Adrenal gland (tissue), 12 donors: ENCODE measurements around the gene BNIP3. TPM values are rescaled to one million over a fixed set of nuclear protein-coding genes. Genes with fewer than 3 reads are reported as not detected.
A peak's percentile ranks its signal among the peaks of the same experiment; 100 is the strongest.

Experiments
- DNase-seq, 7 donors: peaks; one replicate each; pipeline ENCODE4 v3.0.0-alpha.2; 2019 to 2020
- H3K27ac ChIP-seq, 5 donors: fragments of 200-600 bp; sonication (generic) in 4 of 5; 1 replicate in 3 of 5; 2 replicates in 2 of 5; pipeline versions ENCODE4 v1.5.1 to v1.8.0; 2016 to 2020; ENCODE audit warnings: mild to moderate bottlenecking in 1 of 5
- H3K27me3 ChIP-seq: fragments of 200-600 bp; 2 replicates; pipeline ENCODE4 v1.8.0; 2021
- H3K36me3 ChIP-seq, 2 donors: fragments of 200-600 bp; replicated peaks in 1 of 2; 1 replicate in 1 of 2; 2 replicates in 1 of 2; pipeline versions ENCODE4 v1.5.1 to v1.8.0; 2018 to 2022
- H3K4me1 ChIP-seq, 2 donors: fragments of 200-600 bp; replicated peaks in 1 of 2; 1 replicate in 1 of 2; 2 replicates in 1 of 2; pipeline versions ENCODE4 v1.5.1 to v1.8.0; 2018 to 2021
- H3K4me3 ChIP-seq, 4 donors: fragments of 200-600 bp; sonication (generic) in 3 of 4; one replicate each; pipeline ENCODE4 v1.5.1; 2016 to 2018
- H3K9me3 ChIP-seq, 3 donors: fragments of 200-600 bp; sonication (generic) in 1 of 3; replicated peaks in 1 of 3; 1 replicate in 2 of 3; 2 replicates in 1 of 3; pipeline versions ENCODE4 v1.5.1 to v1.8.0; 2016 to 2021
- POLR2A ChIP-seq, 2 donors: fragments of 450-650 bp; IDR thresholded peaks; one replicate each; pipeline ENCODE4 v1.6.1; 2017; ENCODE audit warnings: antibody characterized with exemption in 2 of 2, mild to moderate bottlenecking in 2 of 2, moderate library complexity in 1 of 2
- WGBS, 4 donors: extraction: QIAGEN DNeasy Blood & Tissue Kit in 2 of 4; methylation state at CpG; one replicate each; pipeline versions ENCODE4 v1.1.5 to v1.1.7; 2013 to 2017; 5-methylcytosine and 5-hydroxymethylcytosine counted together
- intact Hi-C, 2 donors: fragments of 100-400 bp; cut with DNase I; formaldehyde crosslinking; loops; one replicate each; pipeline versions ENCODE4 v1.14.1 to v1.15.0; 2022 to 2023
- polyA plus RNA-seq, 3 donors: library from polyadenylated mRNA; stranded (reverse); fragments of 200-250 nt in 2 of 3; fragments of 350-450 nt in 1 of 3; fragmentation: Illumina TruSeq in 1 of 3; extraction: RNeasy Lipid Tissue Mini Kit (QIAGEN cat#74804) in 1 of 3; gene quantifications; one replicate each; pipeline ENCODE4 v1.2.3, GENCODE V29; 2013 to 2014
- total RNA-seq, 9 donors: library from RNA; depleted of rRNA in 4 of 9; stranded (reverse); fragments of >200 nt in 4 of 9; fragments of 120-200 nt in 1 of 9; fragmentation: NEBNext Ultra II Directional in 1 of 9; extraction: Animal tissue kit (Norgen Biotek cat#: 25700) in 1 of 9; gene quantifications; one replicate each; pipeline versions ENCODE4 v1.1.0 to v1.2.4, GENCODE V29; 2013 to 2023
- TF ChIP-seq, protein P1 (sequence below), 6 experiments: fragments of 450-650 bp in 4 of 6; fragments of 200-600 bp in 2 of 6; sonication (generic) in 1 of 6; IDR thresholded peaks; 1 replicate in 5 of 6; 2 replicates in 1 of 6; pipeline versions ENCODE4 v1.5.1 to v1.8.0; 2016 to 2021; ENCODE audit warnings: antibody characterized with exemption in 6 of 6, mild to moderate bottlenecking in 2 of 6, moderate library complexity in 1 of 6
- donor health status: healthy with polysubstance abuse.
- donor health status: Bipolar disorder and iron deficiency.
- donor health status: DM: yes; HTN: yes; CAD: no.
- donor health status: DM: no; HTN: no; CAD: no.
- donor health status: DM: no; HTN: no; CAD: no.
- donor health status: DM: yes; HTN: yes; CAD: no.

The BNIP3 gene
- total and polyA plus RNA-seq, 12 donors: 14.2 to 132 (median 76.4) TPM

- WGBS, 4 donors: 73 to 83% (median 79%) methylated on average over 6 of the region's 6 CpGs
- H3K27me3 ChIP-seq: no peaks in the 10 kb centered on the region
- H3K36me3 ChIP-seq: no peaks in the 10 kb centered on the region
- H3K4me3 ChIP-seq: no peak overlapping the region
- TF ChIP-seq POLR2A (IDR thresholded peaks at IDR 0.05): no peak
- TF ChIP-seq, protein P1, sequence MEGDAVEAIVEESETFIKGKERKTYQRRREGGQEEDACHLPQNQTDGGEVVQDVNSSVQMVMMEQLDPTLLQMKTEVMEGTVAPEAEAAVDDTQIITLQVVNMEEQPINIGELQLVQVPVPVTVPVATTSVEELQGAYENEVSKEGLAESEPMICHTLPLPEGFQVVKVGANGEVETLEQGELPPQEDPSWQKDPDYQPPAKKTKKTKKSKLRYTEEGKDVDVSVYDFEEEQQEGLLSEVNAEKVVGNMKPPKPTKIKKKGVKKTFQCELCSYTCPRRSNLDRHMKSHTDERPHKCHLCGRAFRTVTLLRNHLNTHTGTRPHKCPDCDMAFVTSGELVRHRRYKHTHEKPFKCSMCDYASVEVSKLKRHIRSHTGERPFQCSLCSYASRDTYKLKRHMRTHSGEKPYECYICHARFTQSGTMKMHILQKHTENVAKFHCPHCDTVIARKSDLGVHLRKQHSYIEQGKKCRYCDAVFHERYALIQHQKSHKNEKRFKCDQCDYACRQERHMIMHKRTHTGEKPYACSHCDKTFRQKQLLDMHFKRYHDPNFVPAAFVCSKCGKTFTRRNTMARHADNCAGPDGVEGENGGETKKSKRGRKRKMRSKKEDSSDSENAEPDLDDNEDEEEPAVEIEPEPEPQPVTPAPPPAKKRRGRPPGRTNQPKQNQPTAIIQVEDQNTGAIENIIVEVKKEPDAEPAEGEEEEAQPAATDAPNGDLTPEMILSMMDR (IDR thresholded peaks at IDR 0.05): no peak
- peaks cover 12 to 28% of the 10 kb centered on the region in 2 donors for H3K4me1 ChIP-seq
- no peaks in the 10 kb centered on the region for H3K9me3 ChIP-seq
- DNase-seq: peak in 1 of 7 donors; percentile 11
- no peak overlapping the region for H3K27ac ChIP-seq
- intact Hi-C loops: no loop called here
These were observed 2.1 kb upstream of the BNIP3 start for GRCh38 chr10:131983780-131984179.

- no peaks in the 10 kb centered on the region for H3K9me3 ChIP-seq
- peak in 1 of 7 donors; percentile 16 for DNase-seq
- TF ChIP-seq, protein P1 (IDR thresholded peaks at IDR 0.05): no peak
- no peak for TF ChIP-seq POLR2A (IDR thresholded peaks at IDR 0.05)
- intact Hi-C loops: no loop called here
- H3K4me3 ChIP-seq: peak overlapping the region in 2 of 4 donors; percentile 71 to 96
- peak overlapping the region in 1 of 5 donors; percentile 57 for H3K27ac ChIP-seq
- peaks cover 12 to 31% of the 10 kb centered on the region in 2 donors for H3K4me1 ChIP-seq
- no peaks in the 10 kb centered on the region for H3K27me3 ChIP-seq
- H3K36me3 ChIP-seq: no peaks in the 10 kb centered on the region
- 67 to 92% (median 76%) methylated on average over 4 to 21 of the region's 21 CpGs for WGBS, 4 donors
These were observed 1.1 kb upstream of the BNIP3 start for GRCh38 chr10:131982796-131983195.

- H3K27me3 ChIP-seq: no peaks in the 10 kb centered on the region
- H3K4me1 ChIP-seq: peaks cover 12 to 31% of the 10 kb centered on the region in 2 donors
- peak overlapping the region in 2 of 4 donors; percentile 71 to 96 for H3K4me3 ChIP-seq
- WGBS, 4 donors: 1 to 3% (median 1%) methylated on average over 50 to 83 of the region's 83 CpGs; no CpG with 5 or more reads in 1 of the 4 donors
- intact Hi-C loops: no loop called here
- no peaks in the 10 kb centered on the region for H3K36me3 ChIP-seq
- H3K27ac ChIP-seq: peak overlapping the region in 3 of 5 donors; percentile 21 to 82 (median 57)
- no peaks in the 10 kb centered on the region for H3K9me3 ChIP-seq
- TF ChIP-seq, protein P1 (IDR thresholded peaks at IDR 0.05): no peak
- no peak for TF ChIP-seq POLR2A (IDR thresholded peaks at IDR 0.05)
- no peak for DNase-seq
These were observed 548 bp upstream of the BNIP3 start for GRCh38 chr10:131982185-131982756.

- intact Hi-C loops: no loop called here
- DNase-seq: peak in 4 of 7 donors; percentile 29 to 48 (median 34)
- H3K27ac ChIP-seq: peak overlapping the region in 3 of 5 donors; percentile 71 to 82 (median 80)
These were observed 828 bp downstream of the BNIP3 start for GRCh38 chr10:131980761-131981428.

More at GRCh38 chr10:131980761-131981428, 828 bp downstream of the BNIP3 start:
- H3K36me3 ChIP-seq: no peaks in the 10 kb centered on the region
- H3K4me1 ChIP-seq: peaks cover 12 to 31% of the 10 kb centered on the region in 2 donors
- 4 to 12% (median 8%) methylated on average over 21 to 31 of the region's 31 CpGs for WGBS, 4 donors
- no peaks in the 10 kb centered on the region for H3K9me3 ChIP-seq
- H3K4me3 ChIP-seq: peak overlapping the region; percentile 21 to 96 (median 72)
- no peak for TF ChIP-seq POLR2A (IDR thresholded peaks at IDR 0.05)
- TF ChIP-seq, protein P1 (IDR thresholded peaks at IDR 0.05): no peak
- H3K27me3 ChIP-seq: no peaks in the 10 kb centered on the region
